Stimulated activated naive CD8-positive, alpha-beta T cell treated with anti-CD3 and anti-CD28 coated beads, Interleukin-15, Interleukin-2, amounts not matched to agents 100 U/mL and 50 U/mL, for 24 hours (primary cell): Measurements from ENCODE around the gene PGM5.
"Not testable (repeated sequence)": the region's sequence is repeated elsewhere in the genome, so short reads cannot be mapped to it uniquely, and the experiment has no call there.

Experiments
- ATAC-seq: fragments of 150-1000 bp; cut with Tn5 transposase; one replicate; pipeline ENCODE4 v1.10.0; 2021
- DNase-seq: peaks from one replicate; pipeline ENCODE4 v3.0.0; 2021

The PGM5 gene

GRCh38 chr9:68356380-68357118 is at the start of gene PGM5:
Gene PGM5, plus strand, starts transcription at chr9:68356611. Its CDS starts 517 bp downstream, at chr9:68357128.
- DNase-seq = peak; percentile 8

GRCh38 chr9:68307127-68307526 is 49.3 kb upstream of the PGM5 start:
- ATAC-seq, DNase-seq: not testable (repeated sequence)

More at GRCh38 chr9:68356380-68357118, at the start of gene PGM5:
- ATAC-seq = peak; percentile 52

GRCh38 chr9:68307654-68308053 is 48.8 kb upstream of the PGM5 start:
- not testable (repeated sequence) for DNase-seq

GRCh38 chr9:68311208-68311607 is 45.2 kb upstream of the PGM5 start:
- not testable (repeated sequence) for ATAC-seq, DNase-seq

More at GRCh38 chr9:68307654-68308053, 48.8 kb upstream of the PGM5 start:
- ATAC-seq = not testable (repeated sequence)

- ATAC-seq, DNase-seq: not testable (repeated sequence)
Measured at GRCh38 chr9:68318209-68318608, 38.2 kb upstream of the PGM5 start.

- DNase-seq, ATAC-seq: not testable (repeated sequence)
Measured at GRCh38 chr9:68323749-68324148, 32.7 kb upstream of the PGM5 start.

- DNase-seq, ATAC-seq: not testable (repeated sequence)
Measured at GRCh38 chr9:68324518-68324917, 31.9 kb upstream of the PGM5 start.

- not testable (repeated sequence) for ATAC-seq, DNase-seq
Measured at GRCh38 chr9:68329106-68329505, 27.3 kb upstream of the PGM5 start.

GRCh38 chr9:68330531-68331173 is 25.8 kb upstream of the PGM5 start:
- ATAC-seq = not testable (repeated sequence)

GRCh38 chr9:68332122-68332521 is 24.3 kb upstream of the PGM5 start:
- DNase-seq, ATAC-seq: not testable (repeated sequence)

More at GRCh38 chr9:68330531-68331173, 25.8 kb upstream of the PGM5 start:
- DNase-seq = not testable (repeated sequence)

GRCh38 chr9:68335935-68336334 is 20.5 kb upstream of the PGM5 start:
- not testable (repeated sequence) for DNase-seq
- ATAC-seq = peak; percentile 43

- ATAC-seq, DNase-seq: not testable (repeated sequence)
Measured at GRCh38 chr9:68336639-68337339, 19.6 kb upstream of the PGM5 start.

- DNase-seq, ATAC-seq: not testable (repeated sequence)
Measured at GRCh38 chr9:68338000-68338399, 18.4 kb upstream of the PGM5 start.

- DNase-seq = not testable (repeated sequence)
- ATAC-seq = peak; percentile 82
Measured at GRCh38 chr9:68342265-68343025, 14.0 kb upstream of the PGM5 start.

GRCh38 chr9:68343242-68343641 is 13.2 kb upstream of the PGM5 start:
- not testable (repeated sequence) for DNase-seq, ATAC-seq

- DNase-seq, ATAC-seq: not testable (repeated sequence)
Measured at GRCh38 chr9:68343992-68344391, 12.4 kb upstream of the PGM5 start.

- ATAC-seq, DNase-seq: not testable (repeated sequence)
Measured at GRCh38 chr9:68351689-68352088, 4.7 kb upstream of the PGM5 start.

- ATAC-seq = not testable (repeated sequence)
Measured at GRCh38 chr9:68355993-68356379, 425 bp upstream of the PGM5 start.

GRCh38 chr9:68357119-68357714 is 806 bp downstream of the PGM5 start:
- ATAC-seq, DNase-seq: not testable (repeated sequence)

More at GRCh38 chr9:68355993-68356379, 425 bp upstream of the PGM5 start:
- DNase-seq = not testable (repeated sequence)

GRCh38 chr9:68366933-68367547 is 10.6 kb downstream of the PGM5 start:
- not testable (repeated sequence) for DNase-seq
- peak; percentile 73 for ATAC-seq
